Brain microvascular endothelial cell (primary cell): ENCODE data around the gene PC.
"Not testable (repeated sequence)": the region's sequence is repeated elsewhere in the genome, so short reads cannot be mapped to it uniquely, and the experiment has no call there.

Experiments
- DNase-seq: peaks from one replicate; pipeline ENCODE4 v3.0.0-alpha.2; 2020
- H3K27ac ChIP-seq: fragments of 250-450 bp; sonication (Bioruptor Pico); 2 replicates; pipeline ENCODE4 v1.5.1; 2020; ENCODE audit warnings: mild to moderate bottlenecking, moderate library complexity
- H3K27me3 ChIP-seq: fragments of 250-450 bp; sonication (Bioruptor Pico); replicated peaks from 2 replicates; pipeline ENCODE4 v1.5.1; 2020; ENCODE audit warnings: mild to moderate bottlenecking
- H3K36me3 ChIP-seq: fragments of 250-450 bp; sonication (Bioruptor Pico); replicated peaks from 2 replicates; pipeline ENCODE4 v1.5.1; 2020; ENCODE audit warnings: mild to moderate bottlenecking
- H3K4me3 ChIP-seq: 2 replicates; pipeline ENCODE4 v1.5.1; 2011; ENCODE audit warnings: low read depth, mild to moderate bottlenecking, control low read depth, low read length, moderate library complexity
- CTCF ChIP-seq: IDR thresholded peaks from 2 replicates; pipeline ENCODE4 v1.5.1; 2011; ENCODE audit warnings: low read depth, mild to moderate bottlenecking, moderate library complexity, low read length, control low read depth, inconsistent platforms; ENCODE audit errors: missing control alignments
- in situ Hi-C: cut with HindIII; loops from 2 replicates; pipeline ENCODE4 v1.10.0; 2017; ENCODE audit warnings: low sequenced_read_pairs, low pct_ligation_motif_present

PC gene

GRCh38 chr11:66814678-66815077 is 143.5 kb downstream of the PC start:
- TF ChIP-seq CTCF: no peak
- Histone ChIP-seq H3K27ac (no peak overlapping the region), H3K36me3 (no peaks in the 10 kb centered on the region), H3K4me3 (no peak overlapping the region), H3K27me3 (no peaks in the 10 kb centered on the region)
- in situ Hi-C loops: no loop called here
- no peak for DNase-seq

GRCh38 chr11:66810576-66811185 is 147.5 kb downstream of the PC start:
- Histone ChIP-seq H3K36me3 (no peaks in the 10 kb centered on the region), H3K4me3 (no peak overlapping the region), H3K27me3 (no peaks in the 10 kb centered on the region), H3K27ac (no peak overlapping the region)
- TF ChIP-seq CTCF: no peak
- no peak for DNase-seq
- in situ Hi-C loops: no loop called here

- TF ChIP-seq CTCF: no peak
- H3K4me3 ChIP-seq: no peak overlapping the region
- H3K36me3 ChIP-seq: no peaks in the 10 kb centered on the region
- DNase-seq: no peak
- no peaks in the 10 kb centered on the region for H3K27me3 ChIP-seq
- H3K27ac ChIP-seq: no peak overlapping the region
- in situ Hi-C loops: no loop called here
Observed at GRCh38 chr11:66809592-66809991, 148.6 kb downstream of the PC start.

- in situ Hi-C loops: no loop called here
- no peak overlapping the region for H3K27ac ChIP-seq
- TF ChIP-seq CTCF: no peak
Observed at GRCh38 chr11:66800720-66801428, 157.3 kb downstream of the PC start.

GRCh38 chr11:66799815-66800214 is 158.4 kb downstream of the PC start:
- H3K4me3 ChIP-seq, H3K27ac ChIP-seq, H3K27me3 ChIP-seq, DNase-seq, H3K36me3 ChIP-seq, in situ Hi-C loops: not testable (repeated sequence)

More at GRCh38 chr11:66800720-66801428, 157.3 kb downstream of the PC start:
- no peaks in the 10 kb centered on the region for H3K36me3 ChIP-seq
- H3K27me3 ChIP-seq: no peaks in the 10 kb centered on the region
- no peak for DNase-seq
- no peak overlapping the region for H3K4me3 ChIP-seq
